ENCODE data around the gene TICAM1.
"Not testable (repeated sequence)": the region's sequence is repeated elsewhere in the genome, so short reads cannot be mapped to it uniquely, and the experiment has no call there.

The TICAM1 gene

GRCh38 chr19:4791183-4792018 lies 40.1 kb downstream of the TICAM1 start, which contains the start of gene FEM1A:
FEM1A (plus strand) TSS chr19:4791734; CDS start chr19:4791855, 121 bp downstream.
- peak; percentile 95 for FAIRE-seq
- DNase-seq (ENCODE audit: insufficient read length, low spot score), result peak; percentile 94
- TF ChIP-seq POLR2AphosphoS5 (IDR thresholded peaks at IDR 0.05; ENCODE audit: low read depth, low read length), result peak; percentile 75
- TF ChIP-seq POLR2A (IDR thresholded peaks at IDR 0.05; ENCODE audit: low read depth, low read length), result peak; percentile 73
- TF ChIP-seq TAF1 (IDR thresholded peaks at IDR 0.05; ENCODE audit: low read depth, low read length), result peak; percentile 85
- no peak for TF ChIP-seq SPI1 (IDR thresholded peaks at IDR 0.05; ENCODE audit: low read depth, low read length)
- TF ChIP-seq PAX5 (IDR thresholded peaks at IDR 0.05; ENCODE audit: insufficient read depth, low read length, severe bottlenecking), result no peak
- peak; percentile 45; the same call in 1 of the 2 replicates for TF ChIP-seq POU2F2 (IDR thresholded peaks at IDR 0.05; ENCODE audit: low read depth, low read length)

GRCh38 chr19:4786412-4787016 lies 45.0 kb downstream of the TICAM1 start:
- DNase-seq (ENCODE audit: insufficient read length, low spot score); FAIRE-seq: not testable (repeated sequence)

- DNase-seq (ENCODE audit: insufficient read length, low spot score) (no peak), FAIRE-seq (no peak)
- no peak for TF ChIP-seq TAF1 (IDR thresholded peaks at IDR 0.05; ENCODE audit: low read depth, low read length)
- no peak for TF ChIP-seq POLR2AphosphoS5 (IDR thresholded peaks at IDR 0.05; ENCODE audit: low read depth, low read length)
- no peak for TF ChIP-seq PAX5 (IDR thresholded peaks at IDR 0.05; ENCODE audit: insufficient read depth, low read length, severe bottlenecking)
- TF ChIP-seq POLR2A (IDR thresholded peaks at IDR 0.05; ENCODE audit: low read depth, low read length), result no peak
- TF ChIP-seq SPI1 (IDR thresholded peaks at IDR 0.05; ENCODE audit: low read depth, low read length), result no peak
- TF ChIP-seq POU2F2 (IDR thresholded peaks at IDR 0.05; ENCODE audit: low read depth, low read length), result no peak
Measured at GRCh38 chr19:4781801-4782200, 49.7 kb downstream of the TICAM1 start.

GRCh38 chr19:4780860-4781259 lies 50.7 kb downstream of the TICAM1 start:
- FAIRE-seq, result no peak
- no peak for DNase-seq (ENCODE audit: insufficient read length, low spot score)
- TF ChIP-seq POLR2A (IDR thresholded peaks at IDR 0.05; ENCODE audit: low read depth, low read length), result no peak
- no peak for TF ChIP-seq POU2F2 (IDR thresholded peaks at IDR 0.05; ENCODE audit: low read depth, low read length)
- TF ChIP-seq POLR2AphosphoS5 (IDR thresholded peaks at IDR 0.05; ENCODE audit: low read depth, low read length), result no peak
- no peak for TF ChIP-seq SPI1 (IDR thresholded peaks at IDR 0.05; ENCODE audit: low read depth, low read length)
- TF ChIP-seq TAF1 (IDR thresholded peaks at IDR 0.05; ENCODE audit: low read depth, low read length), result no peak
- TF ChIP-seq PAX5 (IDR thresholded peaks at IDR 0.05; ENCODE audit: insufficient read depth, low read length, severe bottlenecking), result no peak

- not testable (repeated sequence) for DNase-seq (ENCODE audit: insufficient read length, low spot score); FAIRE-seq
Measured at GRCh38 chr19:4778124-4778523, 53.4 kb downstream of the TICAM1 start.

- TF ChIP-seq POLR2AphosphoS5 (IDR thresholded peaks at IDR 0.05; ENCODE audit: low read depth, low read length) (no peak), POLR2A (IDR thresholded peaks at IDR 0.05; ENCODE audit: low read depth, low read length) (no peak), SPI1 (IDR thresholded peaks at IDR 0.05; ENCODE audit: low read depth, low read length) (no peak), POU2F2 (IDR thresholded peaks at IDR 0.05; ENCODE audit: low read depth, low read length) (no peak), PAX5 (IDR thresholded peaks at IDR 0.05; ENCODE audit: insufficient read depth, low read length, severe bottlenecking) (no peak), TAF1 (IDR thresholded peaks at IDR 0.05; ENCODE audit: low read depth, low read length) (no peak)
- FAIRE-seq (no peak), DNase-seq (ENCODE audit: insufficient read length, low spot score) (no peak)
Measured at GRCh38 chr19:4776436-4777211, 54.9 kb downstream of the TICAM1 start.

GRCh38 chr19:4775627-4776152 lies 55.8 kb downstream of the TICAM1 start:
- DNase-seq (ENCODE audit: insufficient read length, low spot score), result no peak
- no peak for TF ChIP-seq SPI1 (IDR thresholded peaks at IDR 0.05; ENCODE audit: low read depth, low read length)
- no peak for TF ChIP-seq POLR2A (IDR thresholded peaks at IDR 0.05; ENCODE audit: low read depth, low read length)
- no peak for TF ChIP-seq PAX5 (IDR thresholded peaks at IDR 0.05; ENCODE audit: insufficient read depth, low read length, severe bottlenecking)
- no peak for TF ChIP-seq POLR2AphosphoS5 (IDR thresholded peaks at IDR 0.05; ENCODE audit: low read depth, low read length)
- TF ChIP-seq TAF1 (IDR thresholded peaks at IDR 0.05; ENCODE audit: low read depth, low read length), result no peak
- TF ChIP-seq POU2F2 (IDR thresholded peaks at IDR 0.05; ENCODE audit: low read depth, low read length), result no peak
- FAIRE-seq, result no peak

GRCh38 chr19:4774136-4774535 lies 57.4 kb downstream of the TICAM1 start:
- FAIRE-seq (no peak), DNase-seq (ENCODE audit: insufficient read length, low spot score) (no peak)
- TF ChIP-seq POLR2A (IDR thresholded peaks at IDR 0.05; ENCODE audit: low read depth, low read length), result no peak
- no peak for TF ChIP-seq POU2F2 (IDR thresholded peaks at IDR 0.05; ENCODE audit: low read depth, low read length)
- TF ChIP-seq TAF1 (IDR thresholded peaks at IDR 0.05; ENCODE audit: low read depth, low read length), result no peak
- no peak for TF ChIP-seq PAX5 (IDR thresholded peaks at IDR 0.05; ENCODE audit: insufficient read depth, low read length, severe bottlenecking)
- no peak for TF ChIP-seq POLR2AphosphoS5 (IDR thresholded peaks at IDR 0.05; ENCODE audit: low read depth, low read length)
- no peak for TF ChIP-seq SPI1 (IDR thresholded peaks at IDR 0.05; ENCODE audit: low read depth, low read length)

GRCh38 chr19:4773047-4773640 lies 58.4 kb downstream of the TICAM1 start:
- DNase-seq (ENCODE audit: insufficient read length, low spot score), result no peak
- TF ChIP-seq TAF1 (IDR thresholded peaks at IDR 0.05; ENCODE audit: low read depth, low read length), result no peak
- no peak for TF ChIP-seq POLR2A (IDR thresholded peaks at IDR 0.05; ENCODE audit: low read depth, low read length)
- no peak for TF ChIP-seq POU2F2 (IDR thresholded peaks at IDR 0.05; ENCODE audit: low read depth, low read length)
- TF ChIP-seq SPI1 (IDR thresholded peaks at IDR 0.05; ENCODE audit: low read depth, low read length), result no peak
- no peak for FAIRE-seq

Measured in GM12891 (cell line).